Activated gamma-delta T cell treated with anti-CD3 and anti-CD28 coated beads, Interleukin-2, amount 50 U/mL, for 16 hours (primary cell): ENCODE data around the gene NUPR2.
"Not testable (repeated sequence)": the region's sequence is repeated elsewhere in the genome, so short reads cannot be mapped to it uniquely, and the experiment has no call there.

Experiments
- DNase-seq: peaks from one replicate; pipeline ENCODE4 v3.0.0-alpha.2; 2020; ENCODE audit warnings: low read depth

The NUPR2 gene

GRCh38 chr7:56086761-56087160 lies 29.5 kb downstream of the NUPR2 start:
- DNase-seq = no peak

- no peak for DNase-seq
Measured at GRCh38 chr7:56083150-56083785, 32.9 kb downstream of the NUPR2 start.

- no peak for DNase-seq
Measured at GRCh38 chr7:56081626-56082340, 34.4 kb downstream of the NUPR2 start.

GRCh38 chr7:56080726-56081435 lies 35.3 kb downstream of the NUPR2 start:
- DNase-seq = not testable (repeated sequence)

GRCh38 chr7:56079450-56080185 lies 36.6 kb downstream of the NUPR2 start:
- no peak for DNase-seq

GRCh38 chr7:56078196-56078595 lies 38.0 kb downstream of the NUPR2 start:
- DNase-seq = no peak

- DNase-seq = no peak
Measured at GRCh38 chr7:56077681-56078080, 38.5 kb downstream of the NUPR2 start.

- DNase-seq = peak; percentile 39
Measured at GRCh38 chr7:56074371-56074791, 41.8 kb downstream of the NUPR2 start.

GRCh38 chr7:56066376-56066775 lies 49.8 kb downstream of the NUPR2 start:
- DNase-seq = not testable (repeated sequence)
